ENCODE results near the gene KRTAP20-2. TPM values are rescaled to one million over a fixed set of nuclear protein-coding genes. Genes with fewer than 3 reads are reported as not detected.

Gene KRTAP20-2
- total RNA-seq: not detected in 2 replicates

GRCh38 chr21:30634906-30635305 is at the start of gene KRTAP20-2:
Gene KRTAP20-2, plus strand, starts transcription at chr21:30635206. Its CDS starts 58 bp downstream, at chr21:30635264.

GRCh38 chr21:30590297-30590696 is 44.7 kb upstream of the KRTAP20-2 start, which contains the start of gene KRTAP22-2:
Gene KRTAP22-2, minus strand, starts transcription at chr21:30590397.

GRCh38 chr21:30592140-30592539 is 42.9 kb upstream of the KRTAP20-2 start, which contains the start of gene KRTAP6-3:
Gene KRTAP6-3, plus strand, starts transcription at chr21:30592440. Its CDS starts 6 bp downstream, at chr21:30592446.

GRCh38 chr21:30598802-30599201 is 36.2 kb upstream of the KRTAP20-2 start, which contains the start of gene KRTAP6-2:
Gene KRTAP6-2, minus strand, starts transcription at chr21:30598902. Its CDS starts 28 bp downstream, at chr21:30598874.

GRCh38 chr21:30600787-30601186 is 34.2 kb upstream of the KRTAP20-2 start, which contains the start of gene KRTAP22-1:
Gene KRTAP22-1, plus strand, starts transcription at chr21:30601087.

GRCh38 chr21:30613836-30614235 is 21.2 kb upstream of the KRTAP20-2 start, which contains the start of gene KRTAP6-1:
Gene KRTAP6-1, minus strand, starts transcription at chr21:30613930. Its CDS starts 26 bp downstream, at chr21:30613904.

GRCh38 chr21:30616125-30616524 is 18.9 kb upstream of the KRTAP20-2 start, which contains the start of gene KRTAP20-1:
Gene KRTAP20-1, plus strand, starts transcription at chr21:30616425. Its CDS starts 30 bp downstream, at chr21:30616455.

GRCh38 chr21:30620522-30620921 is 14.5 kb upstream of the KRTAP20-2 start, which contains the start of gene KRTAP20-4:
Gene KRTAP20-4, plus strand, starts transcription at chr21:30620627.

GRCh38 chr21:30642564-30642963 is 7.6 kb downstream of the KRTAP20-2 start, which contains the start of gene KRTAP20-3:
Gene KRTAP20-3, plus strand, starts transcription at chr21:30642864.

Other genes with a start within 250 kb of the KRTAP20-2 start
- gene KRTAP13-1, start 239.2 kb upstream of the KRTAP20-2 start, total RNA-seq: not detected in 2 replicates
- gene KRTAP13-3, start 209.3 kb upstream of the KRTAP20-2 start, total RNA-seq: not detected in 2 replicates
- not detected in 2 replicates for gene KRTAP13-4, start 205.0 kb upstream of the KRTAP20-2 start, total RNA-seq
- gene KRTAP15-1, start 194.9 kb upstream of the KRTAP20-2 start, total RNA-seq: not detected in 2 replicates
- gene KRTAP19-1, start 154.8 kb upstream of the KRTAP20-2 start, total RNA-seq: not detected in 2 replicates
- not detected in 2 replicates for gene KRTAP19-2, start 147.8 kb upstream of the KRTAP20-2 start, total RNA-seq
- gene KRTAP19-3, start 143.2 kb upstream of the KRTAP20-2 start, total RNA-seq: not detected in 2 replicates
- not detected in 2 replicates for gene KRTAP19-4, start 138.0 kb upstream of the KRTAP20-2 start, total RNA-seq
- not detected in 2 replicates for gene KRTAP19-5, start 133.1 kb upstream of the KRTAP20-2 start, total RNA-seq
- not detected in 2 replicates for gene KRTAP19-6, start 93.3 kb upstream of the KRTAP20-2 start, total RNA-seq
- not detected in 2 replicates for gene KRTAP19-7, start 73.9 kb upstream of the KRTAP20-2 start, total RNA-seq
- gene KRTAP22-2, start 44.8 kb upstream of the KRTAP20-2 start, total RNA-seq: not detected in 2 replicates
- gene KRTAP6-3, start 42.8 kb upstream of the KRTAP20-2 start, total RNA-seq: not detected in 2 replicates
- not detected in 2 replicates for gene KRTAP6-2, start 36.3 kb upstream of the KRTAP20-2 start, total RNA-seq
- gene KRTAP22-1, start 34.1 kb upstream of the KRTAP20-2 start, total RNA-seq: not detected in 2 replicates
- not detected in 2 replicates for gene KRTAP6-1, start 21.3 kb upstream of the KRTAP20-2 start, total RNA-seq
- gene KRTAP20-1, start 18.8 kb upstream of the KRTAP20-2 start, total RNA-seq: not detected in 2 replicates
- not detected in 2 replicates for gene KRTAP20-4, start 14.6 kb upstream of the KRTAP20-2 start, total RNA-seq
- gene KRTAP20-3, start 7.7 kb downstream of the KRTAP20-2 start, total RNA-seq: not detected in 2 replicates
- not detected in 2 replicates for gene KRTAP21-3, start 83.6 kb downstream of the KRTAP20-2 start, total RNA-seq
- gene KRTAP21-2, start 112.1 kb downstream of the KRTAP20-2 start, total RNA-seq: not detected in 2 replicates
- gene KRTAP21-1, start 120.2 kb downstream of the KRTAP20-2 start, total RNA-seq: not detected in 2 replicates
- gene KRTAP8-1, start 178.1 kb downstream of the KRTAP20-2 start, total RNA-seq: not detected in 2 replicates
- not detected in 2 replicates for gene KRTAP7-1, start 194.6 kb downstream of the KRTAP20-2 start, total RNA-seq
- not detected in 2 replicates for gene KRTAP11-1, start 246.4 kb downstream of the KRTAP20-2 start, total RNA-seq

All from bronchus fibroblast of lung (primary cell).